Measurements from ENCODE around the gene SPOCK2. TPM values are rescaled to one million over a fixed set of nuclear protein-coding genes. Genes with fewer than 3 reads are reported as not detected.

Gene SPOCK2
- total and polyA plus RNA-seq, 10 of the 15 experiments (the other 5 are each of a cell fraction or from before 2014, with no cell fraction given): 0.02 to 1.5 (median 0.58) TPM

DNA sequence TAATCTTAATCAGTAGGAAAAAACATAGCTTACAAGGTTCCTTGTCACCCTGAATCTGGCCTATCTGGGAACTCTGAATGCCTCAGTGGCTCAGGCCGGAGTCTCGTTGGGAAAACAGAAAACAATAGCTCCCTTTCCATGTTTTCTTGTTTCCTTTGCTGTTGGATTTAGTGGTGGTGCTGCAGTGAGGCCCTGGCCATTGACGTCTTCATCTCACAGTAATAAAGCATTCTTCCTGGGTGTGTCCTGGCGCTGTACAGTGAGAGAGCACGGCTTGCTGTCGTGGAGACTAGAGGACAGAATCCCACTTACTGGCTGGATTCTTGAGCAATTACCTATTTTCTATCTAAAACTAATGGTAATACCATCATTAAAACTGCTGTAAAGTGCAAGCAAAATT, 1.3 kb upstream of the SPOCK2 start:
- Histone ChIP-seq H3K27ac (ENCODE audit: control insufficient read depth, insufficient read depth) (no peak overlapping the region), H3K4me2 (ENCODE audit: control insufficient read depth, insufficient read depth) (no peak overlapping the region)

More for the DNA sequence above, 1.3 kb upstream of the SPOCK2 start:
- ChIA-PET RAD21 (ENCODE audit: unreplicated experiment) (interaction anchor here (1.5 kb wide), 1 partner anchor 10 kb away, joined by 3 read pairs; no protein-coding TSS in a partner anchor), SMC1A (ENCODE audit: uncharacterized antibody, unreplicated experiment) (interaction anchor here (0.5 to 1.3 kb wide), 4 partner anchors 40 to 250 kb away, joined by 3 to 4 read pairs (median 4); no protein-coding TSS in a partner anchor), CTCF (interaction anchor here (1.0 to 1.3 kb wide), 3 partner anchors 41 to 250 kb away, joined by 3 to 4 read pairs (median 3); no protein-coding TSS in a partner anchor), POLR2A (interaction anchor here (1.9 kb wide), 1 partner anchor 10 kb away, joined by 5 read pairs; no protein-coding TSS in a partner anchor)
- Histone ChIP-seq H4K20me1 (ENCODE audit: control insufficient read depth, insufficient read depth) (no peaks in the 10 kb centered on the region), H3K36me3 (ENCODE audit: control insufficient read depth in 2 of 2, insufficient read depth in 2 of 2, low read length in 1 of 2) (peaks cover 0 to 3% of the 10 kb centered on the region in 2 experiments; a peak in 2 of 4 replicates), H3K9me3 (replicated peaks; ENCODE audit: control insufficient read depth, insufficient read depth, low read length) (no peaks in the 10 kb centered on the region), H3K4me3 (no peak overlapping the region), H3K27me3 (replicated peaks in 1 of 2; ENCODE audit: control insufficient read depth in 2 of 2, insufficient read depth in 2 of 2, low read length in 1 of 2) (peaks cover 15 to 16% of the 10 kb centered on the region in 2 experiments), H3K79me2 (ENCODE audit: control insufficient read depth, insufficient read depth, low read length) (no peaks in the 10 kb centered on the region), H2AFZ (ENCODE audit: control insufficient read depth, low read depth, low read length) (no peak overlapping the region), H3K9ac (ENCODE audit: control insufficient read depth, insufficient read depth, low read length) (no peak overlapping the region), H3K4me1 (ENCODE audit: control insufficient read depth, insufficient read depth, low read length) (0 out of 2 replicates have a peak, but pooled peaks cover 10% of the 10 kb centered on the region)
- in situ Hi-C loops (cut with MboI) (no loop called here), intact Hi-C loops (cut with micrococcal nuclease; ENCODE audit: unreplicated experiment) (no loop called here)
- TF ChIP-seq, protein P1, sequence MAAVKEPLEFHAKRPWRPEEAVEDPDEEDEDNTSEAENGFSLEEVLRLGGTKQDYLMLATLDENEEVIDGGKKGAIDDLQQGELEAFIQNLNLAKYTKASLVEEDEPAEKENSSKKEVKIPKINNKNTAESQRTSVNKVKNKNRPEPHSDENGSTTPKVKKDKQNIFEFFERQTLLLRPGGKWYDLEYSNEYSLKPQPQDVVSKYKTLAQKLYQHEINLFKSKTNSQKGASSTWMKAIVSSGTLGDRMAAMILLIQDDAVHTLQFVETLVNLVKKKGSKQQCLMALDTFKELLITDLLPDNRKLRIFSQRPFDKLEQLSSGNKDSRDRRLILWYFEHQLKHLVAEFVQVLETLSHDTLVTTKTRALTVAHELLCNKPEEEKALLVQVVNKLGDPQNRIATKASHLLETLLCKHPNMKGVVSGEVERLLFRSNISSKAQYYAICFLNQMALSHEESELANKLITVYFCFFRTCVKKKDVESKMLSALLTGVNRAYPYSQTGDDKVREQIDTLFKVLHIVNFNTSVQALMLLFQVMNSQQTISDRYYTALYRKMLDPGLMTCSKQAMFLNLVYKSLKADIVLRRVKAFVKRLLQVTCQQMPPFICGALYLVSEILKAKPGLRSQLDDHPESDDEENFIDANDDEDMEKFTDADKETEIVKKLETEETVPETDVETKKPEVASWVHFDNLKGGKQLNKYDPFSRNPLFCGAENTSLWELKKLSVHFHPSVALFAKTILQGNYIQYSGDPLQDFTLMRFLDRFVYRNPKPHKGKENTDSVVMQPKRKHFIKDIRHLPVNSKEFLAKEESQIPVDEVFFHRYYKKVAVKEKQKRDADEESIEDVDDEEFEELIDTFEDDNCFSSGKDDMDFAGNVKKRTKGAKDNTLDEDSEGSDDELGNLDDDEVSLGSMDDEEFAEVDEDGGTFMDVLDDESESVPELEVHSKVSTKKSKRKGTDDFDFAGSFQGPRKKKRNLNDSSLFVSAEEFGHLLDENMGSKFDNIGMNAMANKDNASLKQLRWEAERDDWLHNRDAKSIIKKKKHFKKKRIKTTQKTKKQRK (IDR thresholded peaks at IDR 0.05; ENCODE audit: low read depth, low read length): no peak
- TF ChIP-seq PAX8 (IDR thresholded peaks at IDR 0.05) (no peak), ZNF217 (IDR thresholded peaks at IDR 0.05) (no peak), RAD51 (IDR thresholded peaks at IDR 0.05) (no peak), YY1 (IDR thresholded peaks at IDR 0.05; ENCODE audit: low read depth, low read length) (no peak), SIX5 (IDR thresholded peaks at IDR 0.05; ENCODE audit: low read depth, low read length, severe bottlenecking) (no peak), KAT2A (conservative IDR thresholded peaks at IDR 0.05; ENCODE audit: control insufficient read depth, low read depth, low read length) (no peak), STAT3 (IDR thresholded peaks at IDR 0.05; ENCODE audit: low read depth, low read length) (no peak), ESRRA (IDR thresholded peaks at IDR 0.05; ENCODE audit: low read length) (no peak), TCF3 (IDR thresholded peaks at IDR 0.05; ENCODE audit: borderline replicate concordance, insufficient read depth, low read depth, low read length) (no peak), RFX5 (IDR thresholded peaks at IDR 0.05; ENCODE audit: low read depth, low read length) (no peak), FOXK2 (IDR thresholded peaks at IDR 0.05) (no peak), BCL11A (IDR thresholded peaks at IDR 0.05; ENCODE audit: low read depth, low read length) (no peak), SMAD1 (IDR thresholded peaks at IDR 0.05; ENCODE audit: low read depth, partially characterized antibody) (no peak)
- TF ChIP-seq, protein P2, sequence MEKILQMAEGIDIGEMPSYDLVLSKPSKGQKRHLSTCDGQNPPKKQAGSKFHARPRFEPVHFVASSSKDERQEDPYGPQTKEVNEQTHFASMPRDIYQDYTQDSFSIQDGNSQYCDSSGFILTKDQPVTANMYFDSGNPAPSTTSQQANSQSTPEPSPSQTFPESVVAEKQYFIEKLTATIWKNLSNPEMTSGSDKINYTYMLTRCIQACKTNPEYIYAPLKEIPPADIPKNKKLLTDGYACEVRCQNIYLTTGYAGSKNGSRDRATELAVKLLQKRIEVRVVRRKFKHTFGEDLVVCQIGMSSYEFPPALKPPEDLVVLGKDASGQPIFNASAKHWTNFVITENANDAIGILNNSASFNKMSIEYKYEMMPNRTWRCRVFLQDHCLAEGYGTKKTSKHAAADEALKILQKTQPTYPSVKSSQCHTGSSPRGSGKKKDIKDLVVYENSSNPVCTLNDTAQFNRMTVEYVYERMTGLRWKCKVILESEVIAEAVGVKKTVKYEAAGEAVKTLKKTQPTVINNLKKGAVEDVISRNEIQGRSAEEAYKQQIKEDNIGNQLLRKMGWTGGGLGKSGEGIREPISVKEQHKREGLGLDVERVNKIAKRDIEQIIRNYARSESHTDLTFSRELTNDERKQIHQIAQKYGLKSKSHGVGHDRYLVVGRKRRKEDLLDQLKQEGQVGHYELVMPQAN (conservative IDR thresholded peaks at IDR 0.05): no peak
- FAIRE-seq (no peak), ATAC-seq (no peak), DNase-seq (ENCODE audit: low read depth, low spot score) (no peak)
- 85% methylated on average over 6 of the region's 6 CpGs for WGBS (ENCODE audit: insufficient coverage, insufficient replicate concordance, low lambda C conversion rate, missing lambda C conversion rate)
- no TSS peak for BruUV-seq (replicated peaks)

Data from GM12878 (cell line).